ENCODE results near the gene VGLL1. TPM values are rescaled to one million over a fixed set of nuclear protein-coding genes. Genes with fewer than 3 reads are reported as not detected.

VGLL1 gene

GRCh38 chrX:136597954-136598353, 65.9 kb downstream of the VGLL1 start:
- no peak overlapping the region for H4K91ac ChIP-seq (ENCODE audit: low read depth, low read length, poor library complexity)
- no peak overlapping the region for H3K23ac ChIP-seq (ENCODE audit: low read depth, low read length, poor library complexity)
- H3K27me3 ChIP-seq (ENCODE audit: control insufficient read depth in 3 of 3, insufficient read depth in 3 of 3, low read depth in 1 of 3, low read length in 3 of 3): peaks cover 0 to 12% (median 0%) of the 10 kb centered on the region in 3 experiments
- no peaks in the 10 kb centered on the region for H3K79me1 ChIP-seq (ENCODE audit: low read depth, low read length)
- no peak overlapping the region for H3K27ac ChIP-seq (replicated peaks; ENCODE audit: low read length)
- H2BK12ac ChIP-seq (ENCODE audit: low read length): no peak overlapping the region
- H2BK5ac ChIP-seq (ENCODE audit: low read length): no peak overlapping the region
- H3K14ac ChIP-seq (ENCODE audit: low read length): no peak overlapping the region
- no peak overlapping the region for H3K4me2 ChIP-seq (ENCODE audit: insufficient read depth, low read length, poor library complexity, severe bottlenecking)
- H2BK120ac ChIP-seq (ENCODE audit: low read depth, low read length): no peak overlapping the region
- no peak overlapping the region for H3K4ac ChIP-seq (ENCODE audit: low read length)
- no peak overlapping the region for H3K4me3 ChIP-seq (ENCODE audit: low read length in 2 of 2)
- no peak overlapping the region for H3K18ac ChIP-seq (ENCODE audit: low read length)
- no peaks in the 10 kb centered on the region for H3K4me1 ChIP-seq (ENCODE audit: control insufficient read depth in 2 of 2, insufficient read depth in 1 of 2, low read depth in 1 of 2, low read length in 2 of 2)
- no peak overlapping the region for H2BK15ac ChIP-seq (ENCODE audit: low read length)
- no peak overlapping the region for H2AK5ac ChIP-seq (ENCODE audit: low read depth, low read length)
- H2AFZ ChIP-seq (ENCODE audit: low read length): no peak overlapping the region
- no peak overlapping the region for H4K8ac ChIP-seq (ENCODE audit: low read depth, low read length)
- DNase-seq (ENCODE audit: low spot score): no peak
- no peaks in the 10 kb centered on the region for H3K36me3 ChIP-seq (replicated peaks in 1 of 2; ENCODE audit: control insufficient read depth in 2 of 2, insufficient read depth in 2 of 2, low read length in 2 of 2)
- no peaks in the 10 kb centered on the region for H3K9me3 ChIP-seq (replicated peaks in 1 of 2; ENCODE audit: control insufficient read depth in 2 of 2, insufficient read depth in 1 of 2, low read depth in 1 of 2, low read length in 2 of 2)
- no peak overlapping the region for H3K9ac ChIP-seq (ENCODE audit: low read depth, low read length, poor library complexity)

- Histone ChIP-seq H3K23ac (ENCODE audit: low read depth, low read length, poor library complexity) (no peak overlapping the region), H3K9ac (ENCODE audit: low read depth, low read length, poor library complexity) (no peak overlapping the region), H2AFZ (ENCODE audit: low read length) (no peak overlapping the region), H3K79me1 (ENCODE audit: low read depth, low read length) (no peaks in the 10 kb centered on the region), H3K4me1 (ENCODE audit: control insufficient read depth in 2 of 2, insufficient read depth in 1 of 2, low read depth in 1 of 2, low read length in 2 of 2) (no peaks in the 10 kb centered on the region), H3K4me3 (ENCODE audit: low read length in 2 of 2) (no peak overlapping the region), H4K91ac (ENCODE audit: low read depth, low read length, poor library complexity) (no peak overlapping the region), H3K9me3 (replicated peaks in 1 of 2; ENCODE audit: control insufficient read depth in 2 of 2, insufficient read depth in 1 of 2, low read depth in 1 of 2, low read length in 2 of 2) (no peaks in the 10 kb centered on the region), H2AK5ac (ENCODE audit: low read depth, low read length) (no peak overlapping the region), H2BK15ac (ENCODE audit: low read length) (no peak overlapping the region), H3K4me2 (ENCODE audit: insufficient read depth, low read length, poor library complexity, severe bottlenecking) (no peak overlapping the region), H2BK5ac (ENCODE audit: low read length) (no peak overlapping the region), H4K8ac (ENCODE audit: low read depth, low read length) (no peak overlapping the region), H3K4ac (ENCODE audit: low read length) (no peak overlapping the region), H3K18ac (ENCODE audit: low read length) (no peak overlapping the region), H3K27me3 (ENCODE audit: control insufficient read depth in 3 of 3, insufficient read depth in 3 of 3, low read depth in 1 of 3, low read length in 3 of 3) (peaks cover 0 to 12% (median 0%) of the 10 kb centered on the region in 3 experiments), H2BK120ac (ENCODE audit: low read depth, low read length) (no peak overlapping the region), H3K27ac (replicated peaks; ENCODE audit: low read length) (no peak overlapping the region), H3K36me3 (replicated peaks in 1 of 2; ENCODE audit: control insufficient read depth in 2 of 2, insufficient read depth in 2 of 2, low read length in 2 of 2) (no peaks in the 10 kb centered on the region), H2BK12ac (ENCODE audit: low read length) (no peak overlapping the region), H3K14ac (ENCODE audit: low read length) (no peak overlapping the region)
- WGBS, 2 donors (ENCODE audit: extremely low coverage in 2 of 2, insufficient read length in 2 of 2, insufficient replicate concordance in 1 of 2): no CpG with 5 or more reads among the region's 8 CpGs
- no peak for DNase-seq (ENCODE audit: low spot score)
These were observed 66.6 kb downstream of the VGLL1 start for GRCh38 chrX:136598631-136599030.

- no peaks in the 10 kb centered on the region for H3K9me3 ChIP-seq (replicated peaks in 1 of 2; ENCODE audit: control insufficient read depth in 2 of 2, insufficient read depth in 1 of 2, low read depth in 1 of 2, low read length in 2 of 2)
- no CpG with 5 or more reads among the region's 1 CpG for WGBS, 2 donors (ENCODE audit: extremely low coverage in 2 of 2, insufficient read length in 2 of 2, insufficient replicate concordance in 1 of 2)
- H4K8ac ChIP-seq (ENCODE audit: low read depth, low read length): no peak overlapping the region
- H3K14ac ChIP-seq (ENCODE audit: low read length): no peak overlapping the region
- no peak overlapping the region for H2BK12ac ChIP-seq (ENCODE audit: low read length)
- no peaks in the 10 kb centered on the region for H3K79me1 ChIP-seq (ENCODE audit: low read depth, low read length)
- H2BK120ac ChIP-seq (ENCODE audit: low read depth, low read length): no peak overlapping the region
- H3K4me3 ChIP-seq (ENCODE audit: low read length in 2 of 2): no peak overlapping the region
- no peak overlapping the region for H3K23ac ChIP-seq (ENCODE audit: low read depth, low read length, poor library complexity)
- DNase-seq (ENCODE audit: low spot score): no peak
- no peaks in the 10 kb centered on the region for H3K4me1 ChIP-seq (ENCODE audit: control insufficient read depth in 2 of 2, insufficient read depth in 1 of 2, low read depth in 1 of 2, low read length in 2 of 2)
- H3K18ac ChIP-seq (ENCODE audit: low read length): no peak overlapping the region
- no peak overlapping the region for H2BK5ac ChIP-seq (ENCODE audit: low read length)
- no peak overlapping the region for H2AK5ac ChIP-seq (ENCODE audit: low read depth, low read length)
- peaks cover 0 to 12% (median 0%) of the 10 kb centered on the region in 3 experiments for H3K27me3 ChIP-seq (ENCODE audit: control insufficient read depth in 3 of 3, insufficient read depth in 3 of 3, low read depth in 1 of 3, low read length in 3 of 3)
- H3K9ac ChIP-seq (ENCODE audit: low read depth, low read length, poor library complexity): no peak overlapping the region
- H4K91ac ChIP-seq (ENCODE audit: low read depth, low read length, poor library complexity): no peak overlapping the region
- H2AFZ ChIP-seq (ENCODE audit: low read length): no peak overlapping the region
- no peak overlapping the region for H3K27ac ChIP-seq (replicated peaks; ENCODE audit: low read length)
- H3K4me2 ChIP-seq (ENCODE audit: insufficient read depth, low read length, poor library complexity, severe bottlenecking): no peak overlapping the region
- H2BK15ac ChIP-seq (ENCODE audit: low read length): no peak overlapping the region
- H3K36me3 ChIP-seq (replicated peaks in 1 of 2; ENCODE audit: control insufficient read depth in 2 of 2, insufficient read depth in 2 of 2, low read length in 2 of 2): no peaks in the 10 kb centered on the region
- no peak overlapping the region for H3K4ac ChIP-seq (ENCODE audit: low read length)
These were observed 68.0 kb downstream of the VGLL1 start for GRCh38 chrX:136600059-136600458.

Small RNA genes within 50 kb of the gene (small RNA-seq; reads per million reads assigned to genes)
- not detected for gene MIR934 (ENCODE audit: insufficient read depth)
- gene RF00019 (ENCODE audit: insufficient read depth): not detected
- gene RNU6-320P (ENCODE audit: insufficient read depth): not detected
